ENCODE data around the gene AMBRA1.

Gene AMBRA1

DNA sequence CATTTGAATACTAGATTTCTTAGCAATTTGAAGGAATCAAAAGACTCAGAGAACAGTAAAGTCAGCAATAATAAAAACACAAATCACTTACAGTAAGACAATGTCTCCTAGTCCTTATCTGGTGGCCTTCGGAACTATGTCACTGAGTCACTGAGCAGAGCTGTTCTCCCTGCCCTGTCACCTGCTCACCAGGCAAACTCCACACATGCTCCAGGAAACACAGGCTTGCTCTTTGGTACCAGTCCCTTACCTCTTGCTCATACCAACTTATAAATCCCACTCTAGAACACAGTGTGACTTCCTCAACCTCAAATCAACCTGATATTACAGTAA is 121.2 kb downstream of the AMBRA1 start:
- no peak for DNase-seq (ENCODE audit: low read depth)

DNA sequence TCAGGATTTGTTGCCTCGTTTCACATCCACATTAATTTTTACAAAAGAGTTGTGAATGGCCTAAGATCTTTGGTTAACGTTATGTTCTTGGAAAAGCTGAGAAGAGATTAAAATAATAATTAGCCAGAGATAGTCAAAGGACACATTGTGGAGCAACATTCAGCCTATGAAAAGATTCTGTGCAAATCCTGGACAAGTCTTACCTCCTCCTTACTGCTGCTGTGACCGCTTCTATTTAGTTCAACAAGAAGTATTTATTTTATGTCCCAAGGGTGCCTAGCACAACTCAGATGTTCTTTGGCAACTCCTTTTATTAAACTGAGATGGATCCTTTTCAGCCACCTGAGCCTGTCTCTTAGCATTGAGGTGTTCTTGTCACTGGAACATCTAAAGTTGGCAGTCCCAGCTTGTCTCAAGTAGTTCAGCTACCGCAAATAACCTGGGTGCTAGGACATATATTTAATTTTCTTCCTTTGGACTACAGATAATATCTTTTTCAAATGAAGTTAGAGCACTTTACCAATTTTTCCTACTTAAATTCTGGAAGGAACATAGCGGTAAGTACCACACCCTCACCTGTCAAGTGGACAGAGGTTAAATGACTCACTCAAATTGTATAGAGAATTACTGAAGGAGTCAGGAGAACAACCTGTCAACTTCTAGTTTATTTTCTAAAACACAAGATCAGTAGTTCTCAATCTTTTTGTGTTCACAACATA is 121.7 kb downstream of the AMBRA1 start:
- no peak for DNase-seq (ENCODE audit: low read depth)

- DNase-seq (ENCODE audit: low read depth): no peak
Measured at GRCh38 chr11:46469926-46470325, 123.9 kb downstream of the AMBRA1 start.

- no peak for DNase-seq (ENCODE audit: low read depth)
Measured at GRCh38 chr11:46465683-46466082, 128.1 kb downstream of the AMBRA1 start.

GRCh38 chr11:46463701-46464421 is 130.0 kb downstream of the AMBRA1 start:
- DNase-seq (ENCODE audit: low read depth): no peak

DNA sequence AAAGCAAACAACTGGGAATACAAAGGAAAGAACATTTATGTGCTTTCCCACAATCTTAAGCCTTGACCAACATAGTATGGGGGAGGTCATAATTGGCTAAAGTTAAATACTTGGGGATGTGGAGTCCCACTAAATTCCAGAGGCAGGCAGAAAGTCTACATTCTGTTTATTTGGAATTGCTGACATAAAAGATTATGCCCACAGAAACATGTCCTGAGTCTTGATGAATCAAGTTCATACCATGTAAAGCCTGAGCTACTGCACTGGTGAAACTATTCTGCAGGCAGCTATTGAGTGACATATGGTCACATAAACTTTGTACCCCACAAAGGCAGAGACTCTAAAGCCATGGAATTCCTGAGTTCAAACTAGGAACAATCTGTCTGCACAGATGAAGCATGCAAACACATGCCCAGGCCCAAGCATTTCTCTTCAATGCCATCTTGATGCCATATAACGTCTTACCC is 132.3 kb downstream of the AMBRA1 start:
- DNase-seq (ENCODE audit: low read depth): no peak

DNA sequence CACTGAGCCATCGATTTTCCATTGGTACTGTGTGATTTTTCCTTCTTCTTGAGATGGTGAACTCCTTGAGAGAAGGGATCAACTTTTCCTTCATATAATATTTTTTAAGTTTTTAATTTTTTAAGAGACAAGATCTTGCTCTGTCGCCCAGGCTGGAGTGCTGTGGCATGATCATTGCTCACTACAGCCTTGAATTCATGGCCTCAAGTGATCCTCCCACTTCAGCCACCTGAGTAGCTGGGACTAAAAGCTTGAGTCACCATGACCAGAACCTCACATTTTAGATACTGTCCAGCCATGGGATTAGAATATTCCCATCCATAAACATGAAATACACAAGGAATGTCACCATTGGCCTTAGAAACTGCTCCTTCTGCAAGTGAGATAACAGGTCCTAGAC is 135.3 kb downstream of the AMBRA1 start:
- no peak for DNase-seq (ENCODE audit: low read depth)

- DNase-seq (ENCODE audit: low read depth): no peak
Measured at GRCh38 chr11:46457659-46458424, 136.0 kb downstream of the AMBRA1 start.

- no peak for DNase-seq (ENCODE audit: low read depth)
Measured at GRCh38 chr11:46457021-46457420, 136.8 kb downstream of the AMBRA1 start.

DNA sequence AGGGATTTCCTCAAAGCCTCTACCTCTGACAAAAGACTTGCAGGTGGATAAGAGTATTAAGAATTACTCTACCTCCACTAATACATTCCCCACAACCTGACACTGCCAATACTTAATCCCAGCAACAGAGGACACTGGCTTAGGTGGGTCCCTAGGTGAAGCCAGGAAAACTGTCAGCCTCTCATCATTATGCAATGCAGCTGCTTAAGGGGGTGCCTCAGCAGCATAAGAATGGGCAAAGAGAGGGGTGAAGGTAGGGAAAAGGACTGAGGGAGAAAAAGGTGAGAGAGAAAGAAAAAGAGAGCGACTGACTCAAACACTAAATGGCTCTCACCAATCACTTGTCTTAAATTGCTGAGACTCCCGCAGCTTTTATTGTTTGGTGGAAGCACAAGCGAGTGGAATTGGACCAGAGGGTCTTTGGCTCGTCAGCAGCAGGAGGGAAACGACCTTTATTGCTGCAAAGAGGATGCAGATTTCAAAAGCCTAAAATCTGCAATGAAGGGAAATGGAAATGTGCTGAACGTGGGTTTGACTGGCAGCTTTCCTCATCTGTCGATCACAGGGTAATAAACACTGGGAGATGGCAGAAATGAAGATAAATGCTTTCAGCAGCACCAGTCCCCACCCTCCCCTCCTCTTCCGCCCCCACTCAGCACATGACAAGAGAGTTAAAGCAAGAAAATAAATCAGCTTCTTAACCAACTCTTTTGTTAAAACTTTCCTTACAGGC is 137.4 kb downstream of the AMBRA1 start:
- DNase-seq (ENCODE audit: low read depth): no peak

DNA sequence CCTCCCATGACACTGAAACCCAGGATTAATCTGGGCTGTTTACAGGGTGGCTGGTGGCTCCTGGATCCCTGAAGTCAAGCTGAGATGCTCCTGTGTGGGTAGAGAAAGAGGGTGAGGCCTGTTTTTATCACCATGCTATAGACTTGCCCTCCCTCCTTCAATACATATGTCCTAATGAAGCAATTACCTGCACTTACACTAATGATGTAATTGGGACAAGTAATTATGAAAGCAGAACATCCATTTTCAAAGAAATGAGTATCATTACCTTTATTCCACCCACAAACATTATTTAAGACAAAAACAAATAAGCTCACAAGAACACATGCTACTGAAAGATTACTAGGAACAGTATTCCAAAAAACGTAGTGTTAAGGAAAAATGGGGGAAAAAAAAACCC is 138.0 kb downstream of the AMBRA1 start:
- DNase-seq (ENCODE audit: low read depth): no peak

GRCh38 chr11:46452918-46453517 is 140.8 kb downstream of the AMBRA1 start:
- no peak for DNase-seq (ENCODE audit: low read depth)

GRCh38 chr11:46451759-46452158 is 142.1 kb downstream of the AMBRA1 start:
- DNase-seq (ENCODE audit: low read depth): no peak

DNA sequence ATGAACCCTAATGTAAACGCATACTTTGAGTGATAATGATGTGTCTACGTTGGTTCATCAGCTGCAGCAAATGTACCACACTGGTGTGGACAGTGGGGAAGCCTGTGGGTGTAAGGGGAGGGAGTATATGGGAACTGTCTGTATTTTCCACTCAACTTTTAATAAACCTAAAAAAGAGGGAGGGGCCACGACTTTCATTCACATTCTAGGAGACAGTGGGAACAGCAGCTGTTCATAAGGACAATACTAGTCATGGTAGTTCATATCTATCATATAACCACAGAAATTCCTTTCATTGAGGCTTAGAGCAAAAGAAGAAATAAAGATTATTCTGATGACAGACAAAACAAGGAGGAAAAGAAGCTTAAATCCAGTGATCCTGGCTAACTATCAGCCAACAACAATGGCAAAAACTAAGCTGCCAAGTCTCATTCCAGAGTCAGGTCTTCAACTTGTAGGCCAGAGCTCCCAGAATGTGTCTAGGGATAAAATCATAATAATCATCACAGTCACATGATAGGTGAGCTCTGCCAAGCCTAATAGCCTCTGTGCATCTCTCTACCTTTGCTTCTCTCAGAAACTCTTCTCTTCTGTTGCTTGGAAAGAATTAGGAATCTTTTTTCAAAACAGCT is 142.9 kb downstream of the AMBRA1 start:
- no peak for DNase-seq (ENCODE audit: low read depth)

DNA sequence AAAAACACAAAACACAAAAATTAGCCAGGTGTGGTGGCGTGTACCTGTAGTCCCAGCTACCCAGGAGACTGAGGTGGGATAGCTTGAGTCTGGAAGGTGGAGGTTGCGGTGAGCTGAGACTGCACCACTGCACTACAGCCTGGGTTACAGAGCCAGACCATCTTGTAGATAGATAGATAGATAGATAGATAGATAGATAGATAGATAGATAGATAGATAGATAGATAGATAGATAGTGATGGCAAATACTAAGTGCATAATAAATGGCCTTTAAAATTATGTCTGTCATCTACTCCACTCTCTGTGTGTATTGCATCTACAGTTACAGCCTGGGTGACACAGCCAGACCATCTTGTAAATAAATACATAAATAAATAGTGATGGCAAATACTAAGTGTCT is 146.3 kb downstream of the AMBRA1 start:
- no peak for DNase-seq (ENCODE audit: low read depth)

DNA sequence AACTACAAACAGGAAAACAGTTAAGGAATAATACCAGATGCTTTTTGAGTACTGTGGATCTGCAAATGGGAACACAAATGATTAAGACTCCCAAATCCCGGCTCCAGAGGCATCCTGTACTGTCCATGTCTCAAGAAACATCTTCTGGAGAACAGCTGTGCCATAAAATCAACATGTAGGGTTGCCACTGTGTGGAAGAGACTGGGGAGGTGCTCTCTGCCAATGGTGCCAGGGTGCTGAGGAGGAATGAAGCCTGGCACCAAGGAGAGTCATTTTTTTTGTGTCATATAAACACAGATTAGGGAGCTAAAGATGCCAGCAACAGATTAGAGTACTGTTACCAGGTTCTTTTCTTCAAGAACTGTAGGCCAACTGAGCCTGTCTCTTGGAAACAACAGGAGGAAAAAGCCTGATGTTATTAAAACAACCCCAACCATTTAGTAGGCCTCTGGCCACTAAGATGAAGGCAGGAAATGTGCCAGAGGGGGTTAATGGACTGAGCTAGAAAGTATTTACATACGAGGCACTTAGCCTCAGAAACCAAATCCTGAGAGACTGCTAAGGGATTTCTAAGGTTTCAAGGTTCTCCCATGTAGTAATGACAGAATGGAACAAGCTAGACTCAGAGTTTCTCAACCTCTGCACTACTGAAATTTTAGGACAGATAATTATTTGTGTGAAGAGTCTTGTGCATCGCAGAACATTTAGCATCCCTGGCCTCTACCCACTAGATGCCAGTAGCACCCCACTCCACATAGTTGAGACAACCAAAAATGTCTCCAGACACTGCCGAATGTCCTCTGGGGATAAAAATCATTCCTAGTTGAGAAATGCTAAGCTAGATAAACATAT is 147.7 kb downstream of the AMBRA1 start:
- no peak for DNase-seq (ENCODE audit: low read depth)

GRCh38 chr11:46445192-46445919 is 148.5 kb downstream of the AMBRA1 start:
- no peak for DNase-seq (ENCODE audit: low read depth)

DNA sequence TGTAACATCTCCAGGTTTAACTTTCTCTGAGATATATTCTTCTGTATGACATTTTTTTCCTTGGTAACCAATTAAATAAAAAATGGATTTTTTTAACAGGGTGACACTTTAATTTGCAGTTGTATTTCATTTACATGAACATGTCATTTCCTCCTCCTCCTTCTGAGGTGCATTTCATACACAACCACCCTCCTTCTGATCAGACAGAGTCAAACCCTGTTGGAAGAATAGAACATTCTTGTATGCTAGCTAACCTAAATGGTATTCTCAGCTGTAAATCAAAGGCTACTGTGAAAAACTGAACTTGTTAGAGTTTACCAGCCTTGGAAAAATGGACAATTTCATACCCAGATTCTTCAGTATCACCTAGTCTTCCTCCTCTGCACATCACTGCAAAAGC is 149.5 kb downstream of the AMBRA1 start:
- no peak for DNase-seq (ENCODE audit: low read depth)

DNA sequence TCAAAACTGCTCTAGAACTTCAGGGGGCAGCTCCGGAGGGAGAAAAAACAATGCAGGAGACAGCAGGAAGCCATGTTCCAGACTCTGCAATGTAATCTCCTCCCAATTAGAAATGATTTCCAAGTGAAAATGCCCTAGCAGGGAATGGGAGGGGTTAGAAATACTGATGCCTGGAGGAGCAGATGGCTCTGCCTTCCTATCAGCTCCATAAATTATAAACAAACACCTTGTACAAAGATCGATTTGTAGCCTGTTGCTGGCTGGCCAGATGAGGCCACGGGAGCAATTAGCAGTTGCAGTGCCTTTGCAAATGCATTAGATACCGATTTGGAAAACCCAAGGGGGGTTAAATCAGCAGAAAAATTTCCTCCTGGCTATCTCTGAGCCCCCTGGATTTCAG is 155.6 kb downstream of the AMBRA1 start:
- DNase-seq (ENCODE audit: low read depth): no peak

All from stimulated activated CD8-positive, alpha-beta memory T cell treated with anti-CD3 and anti-CD28 coated beads, Interleukin-15, amount 100 ng/mL, for 24 hours (primary cell).